Measurements from ENCODE around the gene ZNRD2.
A peak's percentile ranks its signal among the peaks of the same experiment; 100 is the strongest.

ZNRD2 gene

DNA sequence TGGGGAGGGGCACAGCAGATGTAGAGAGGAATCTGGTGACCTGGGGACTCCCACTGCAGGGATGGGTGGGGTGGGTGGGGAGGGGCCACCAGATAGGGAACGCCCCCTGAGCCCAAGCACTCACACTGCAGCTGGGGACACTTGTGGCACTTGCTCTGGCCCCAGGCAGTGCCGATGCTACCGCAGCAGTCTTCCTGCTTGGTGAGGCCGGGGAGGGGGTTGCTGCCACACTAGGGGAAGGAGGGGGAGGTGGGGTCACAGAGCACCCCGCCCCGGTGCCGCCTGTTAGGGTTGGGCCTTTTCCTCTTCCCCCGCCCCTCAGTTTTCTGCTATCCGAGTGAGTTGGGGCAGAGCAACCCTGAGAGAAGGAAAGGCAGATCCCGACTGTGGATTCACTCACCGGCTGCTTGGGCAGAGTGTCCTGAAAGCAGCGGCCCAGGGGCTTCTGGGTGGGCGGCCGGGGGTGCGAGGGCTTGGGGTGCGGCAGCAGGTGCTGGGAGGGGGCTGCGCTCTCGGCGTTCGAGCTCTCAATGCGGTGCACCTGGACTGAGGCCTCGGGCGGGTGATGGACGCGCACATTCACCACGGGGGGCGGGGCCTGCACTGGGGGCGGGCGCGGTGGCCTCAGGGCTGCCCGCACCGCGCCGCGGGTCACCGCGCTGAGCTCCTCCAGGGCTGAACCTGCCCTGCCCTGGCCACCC, 16.8 kb upstream of the ZNRD2 start:
- H3K9me3 ChIP-seq (ENCODE audit: control insufficient read depth, low read depth, low read length) = no peaks in the 10 kb centered on the region
- no peak overlapping the region for H3K9ac ChIP-seq (ENCODE audit: low read length)
- peaks cover 3% of the 10 kb centered on the region for H3K4me1 ChIP-seq (ENCODE audit: control insufficient read depth, low read depth, low read length)
- H3K27me3 ChIP-seq (ENCODE audit: control insufficient read depth, insufficient read depth, low read length) = peaks cover 73% of the 10 kb centered on the region
- no peaks in the 10 kb centered on the region for H3K36me3 ChIP-seq (ENCODE audit: control insufficient read depth, low read depth, low read length)
- peak overlapping the region; percentile 55 for H3K4me3 ChIP-seq (ENCODE audit: low read length)
- no peak overlapping the region for H3K27ac ChIP-seq (ENCODE audit: low read length)

DNA sequence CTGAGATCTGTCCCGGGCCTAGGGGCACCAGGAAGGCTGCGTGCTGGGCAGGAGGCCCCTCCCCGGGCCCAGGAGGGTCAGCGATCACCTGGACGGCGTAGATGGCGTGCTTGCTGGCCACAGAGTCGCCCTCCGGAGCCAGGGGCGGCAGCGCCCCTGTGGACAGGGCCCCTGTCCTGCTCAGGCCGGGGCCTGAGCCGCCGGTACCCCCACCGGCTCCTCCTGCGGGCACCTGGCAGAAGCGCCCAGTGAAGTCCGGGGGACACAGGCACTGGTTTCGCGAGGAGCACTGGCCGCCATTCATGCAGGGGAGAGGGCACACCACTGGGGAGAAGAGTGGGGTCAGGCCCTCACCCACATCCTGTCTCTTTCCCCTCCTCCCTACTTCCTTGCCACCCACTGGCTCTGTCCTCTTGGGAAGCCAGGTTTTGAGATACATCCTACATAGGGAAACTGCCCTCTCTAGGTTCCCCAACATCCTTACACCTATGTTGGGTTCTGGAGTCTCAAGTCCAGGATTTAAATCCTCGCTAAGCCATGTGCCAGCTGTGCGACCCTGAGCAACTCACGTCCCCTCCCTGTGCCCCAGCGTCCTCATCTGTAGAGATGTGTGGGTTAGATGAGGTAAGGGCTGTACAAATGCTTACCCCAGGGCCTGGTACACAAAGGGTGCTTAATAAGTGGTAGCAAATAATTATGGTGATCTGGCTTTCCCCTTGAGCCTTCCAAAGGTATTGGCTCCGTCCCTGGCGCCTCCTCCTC, 16.0 kb upstream of the ZNRD2 start:
- H3K9ac ChIP-seq (ENCODE audit: low read length) = no peak overlapping the region
- H3K27me3 ChIP-seq (ENCODE audit: control insufficient read depth, insufficient read depth, low read length) = peaks cover 71% of the 10 kb centered on the region
- no peak overlapping the region for H3K27ac ChIP-seq (ENCODE audit: low read length)
- peaks cover 9% of the 10 kb centered on the region for H3K4me1 ChIP-seq (ENCODE audit: control insufficient read depth, low read depth, low read length)
- no peaks in the 10 kb centered on the region for H3K9me3 ChIP-seq (ENCODE audit: control insufficient read depth, low read depth, low read length)
- no peaks in the 10 kb centered on the region for H3K36me3 ChIP-seq (ENCODE audit: control insufficient read depth, low read depth, low read length)
- H3K4me3 ChIP-seq (ENCODE audit: low read length) = peak overlapping the region; percentile 55

DNA sequence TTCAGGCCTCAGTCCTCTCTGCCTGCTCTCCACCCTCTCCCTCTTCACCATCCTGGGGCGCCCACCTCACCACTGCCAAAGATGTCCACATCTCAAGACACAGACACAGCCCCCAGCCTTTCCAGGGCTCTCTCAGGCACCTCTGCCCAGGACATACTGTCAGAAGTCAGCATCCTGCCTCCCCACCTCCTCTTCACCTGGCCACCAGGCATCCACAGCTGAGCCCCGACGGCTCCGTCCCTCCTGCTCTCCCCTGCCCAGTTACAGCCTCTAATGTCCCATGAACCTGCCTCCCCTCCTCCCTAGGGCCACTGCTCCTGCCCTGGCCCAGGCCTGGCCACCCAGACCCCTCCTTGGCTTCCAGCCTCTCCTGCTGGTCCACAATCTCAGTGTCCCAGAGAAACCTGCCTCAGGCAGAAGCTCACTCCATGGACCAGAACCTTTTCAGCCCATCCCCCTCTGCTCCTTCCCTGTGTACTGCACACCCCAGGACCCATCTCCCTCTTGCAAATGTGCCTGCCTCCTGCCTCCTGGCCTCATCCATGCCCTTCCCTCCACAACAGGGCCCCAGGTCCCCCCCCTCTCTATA, 15.3 kb upstream of the ZNRD2 start:
- Histone ChIP-seq H3K4me3 (ENCODE audit: low read length) (no peak overlapping the region), H3K4me1 (ENCODE audit: control insufficient read depth, low read depth, low read length) (peaks cover 11% of the 10 kb centered on the region), H3K9ac (ENCODE audit: low read length) (no peak overlapping the region), H3K36me3 (ENCODE audit: control insufficient read depth, low read depth, low read length) (no peaks in the 10 kb centered on the region), H3K27me3 (ENCODE audit: control insufficient read depth, insufficient read depth, low read length) (peaks cover 73% of the 10 kb centered on the region), H3K9me3 (ENCODE audit: control insufficient read depth, low read depth, low read length) (no peaks in the 10 kb centered on the region), H3K27ac (ENCODE audit: low read length) (no peak overlapping the region)

DNA sequence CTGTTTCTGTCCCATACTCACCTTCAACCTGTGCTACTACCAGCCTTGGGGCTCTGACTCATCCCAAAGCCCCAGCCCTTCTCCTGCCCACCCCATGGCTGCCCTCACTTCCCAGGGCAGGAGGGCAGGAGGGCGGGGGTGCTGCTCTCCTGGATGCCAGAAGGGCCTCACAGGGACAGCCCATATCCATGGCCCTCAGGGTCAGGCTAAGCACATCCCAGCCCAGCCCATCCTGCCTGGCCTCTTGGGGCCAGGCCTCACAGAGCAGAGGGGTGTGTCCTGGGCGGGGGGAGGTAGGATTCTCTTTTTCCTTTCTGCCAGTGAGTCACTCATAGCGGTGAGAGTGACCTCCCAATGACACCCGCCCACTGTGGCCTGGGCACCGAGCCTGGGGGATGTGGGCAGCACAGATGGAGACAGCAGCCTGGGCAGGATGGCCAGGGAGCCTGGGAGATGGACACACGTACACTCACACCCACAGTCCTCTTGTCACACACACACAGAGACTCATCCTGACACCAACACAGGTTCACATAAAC, 14.5 kb upstream of the ZNRD2 start:
- Histone ChIP-seq H3K9me3 (ENCODE audit: control insufficient read depth, low read depth, low read length) (no peaks in the 10 kb centered on the region), H3K27ac (ENCODE audit: low read length) (no peak overlapping the region), H3K4me3 (ENCODE audit: low read length) (no peak overlapping the region), H3K36me3 (ENCODE audit: control insufficient read depth, low read depth, low read length) (no peaks in the 10 kb centered on the region), H3K27me3 (ENCODE audit: control insufficient read depth, insufficient read depth, low read length) (peaks cover 73% of the 10 kb centered on the region), H3K4me1 (ENCODE audit: control insufficient read depth, low read depth, low read length) (peaks cover 15% of the 10 kb centered on the region), H3K9ac (ENCODE audit: low read length) (no peak overlapping the region)

DNA sequence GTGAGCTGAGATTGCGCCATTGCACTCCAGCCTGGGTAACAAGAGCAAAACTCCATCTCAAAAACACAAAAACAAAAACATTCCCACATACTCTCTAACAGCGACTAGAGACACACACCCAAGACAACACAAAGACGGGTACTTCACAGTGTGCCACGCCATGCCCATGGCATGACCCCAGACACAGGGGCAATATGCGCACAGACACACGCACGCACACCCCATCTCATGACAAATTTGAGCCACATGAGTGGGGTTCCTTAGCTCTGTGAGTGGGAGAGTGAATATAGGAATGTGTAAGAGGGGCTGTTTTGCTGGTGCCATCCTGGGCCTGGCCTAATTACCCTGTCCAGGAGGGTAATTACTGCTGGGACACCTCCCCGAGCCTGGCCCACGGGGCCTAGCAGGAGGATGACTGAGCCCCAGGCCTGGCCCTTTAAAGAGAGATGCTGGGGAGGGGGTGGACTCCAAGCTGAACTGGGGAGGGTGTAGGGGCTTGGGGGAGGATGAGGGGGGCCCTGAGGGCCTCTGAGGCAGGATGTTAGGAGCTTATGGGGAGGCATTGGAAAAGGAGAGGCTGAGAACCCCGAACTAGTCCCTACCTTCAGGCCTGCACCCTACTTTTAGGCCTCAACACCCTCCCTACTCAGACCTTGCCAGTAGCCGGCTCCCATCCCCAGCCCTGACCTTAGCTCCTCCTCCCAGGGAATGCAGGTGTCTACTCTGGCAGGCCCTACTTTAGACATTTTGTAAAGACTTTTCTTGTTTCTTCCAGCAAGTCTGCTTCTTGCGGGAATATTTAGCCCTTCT, 13.6 kb upstream of the ZNRD2 start:
- no peak overlapping the region for H3K4me3 ChIP-seq (ENCODE audit: low read length)
- H3K36me3 ChIP-seq (ENCODE audit: control insufficient read depth, low read depth, low read length) = no peaks in the 10 kb centered on the region
- H3K27me3 ChIP-seq (ENCODE audit: control insufficient read depth, insufficient read depth, low read length) = peaks cover 64% of the 10 kb centered on the region
- no peak overlapping the region for H3K9ac ChIP-seq (ENCODE audit: low read length)
- no peaks in the 10 kb centered on the region for H3K9me3 ChIP-seq (ENCODE audit: control insufficient read depth, low read depth, low read length)
- peaks cover 23% of the 10 kb centered on the region for H3K4me1 ChIP-seq (ENCODE audit: control insufficient read depth, low read depth, low read length)
- no peak overlapping the region for H3K27ac ChIP-seq (ENCODE audit: low read length)

DNA sequence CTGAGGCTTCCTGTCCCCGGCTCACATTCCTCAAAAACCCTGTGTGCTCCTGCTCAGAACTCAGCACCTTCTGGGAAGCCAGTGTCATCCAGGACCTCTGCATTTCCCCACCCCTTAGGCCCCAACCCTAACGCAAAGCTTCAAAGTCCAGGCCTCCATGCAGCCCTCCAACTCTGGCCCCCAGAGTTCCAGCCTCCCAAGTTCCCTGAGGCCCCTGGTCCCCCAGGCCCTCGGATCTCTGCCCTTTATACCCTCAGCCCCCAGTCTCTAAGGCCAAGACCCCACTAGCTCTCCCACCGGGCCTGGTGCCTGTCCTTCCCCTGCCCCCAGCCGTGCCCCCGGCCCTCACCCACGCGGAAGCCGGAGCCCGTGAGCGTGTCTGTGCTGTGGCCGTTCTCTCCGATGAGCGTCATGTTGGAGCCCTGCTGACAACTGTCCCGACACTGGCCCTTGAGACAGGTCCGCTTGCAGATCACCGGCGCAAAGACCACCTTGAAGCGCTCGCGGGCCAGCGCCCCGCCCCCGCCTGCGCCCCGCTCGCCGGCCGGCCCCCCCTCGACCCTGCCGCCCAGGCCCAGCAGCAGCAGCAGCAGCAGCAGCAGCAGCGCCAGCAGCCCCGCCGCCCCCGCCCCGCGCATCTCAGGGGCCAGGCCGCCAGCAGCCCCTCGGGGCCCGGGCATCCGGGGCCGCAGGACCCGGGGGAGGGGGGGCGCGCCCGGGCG, 12.8 kb upstream of the ZNRD2 start:
- H3K27ac ChIP-seq (ENCODE audit: low read length) = no peak overlapping the region

DNA sequence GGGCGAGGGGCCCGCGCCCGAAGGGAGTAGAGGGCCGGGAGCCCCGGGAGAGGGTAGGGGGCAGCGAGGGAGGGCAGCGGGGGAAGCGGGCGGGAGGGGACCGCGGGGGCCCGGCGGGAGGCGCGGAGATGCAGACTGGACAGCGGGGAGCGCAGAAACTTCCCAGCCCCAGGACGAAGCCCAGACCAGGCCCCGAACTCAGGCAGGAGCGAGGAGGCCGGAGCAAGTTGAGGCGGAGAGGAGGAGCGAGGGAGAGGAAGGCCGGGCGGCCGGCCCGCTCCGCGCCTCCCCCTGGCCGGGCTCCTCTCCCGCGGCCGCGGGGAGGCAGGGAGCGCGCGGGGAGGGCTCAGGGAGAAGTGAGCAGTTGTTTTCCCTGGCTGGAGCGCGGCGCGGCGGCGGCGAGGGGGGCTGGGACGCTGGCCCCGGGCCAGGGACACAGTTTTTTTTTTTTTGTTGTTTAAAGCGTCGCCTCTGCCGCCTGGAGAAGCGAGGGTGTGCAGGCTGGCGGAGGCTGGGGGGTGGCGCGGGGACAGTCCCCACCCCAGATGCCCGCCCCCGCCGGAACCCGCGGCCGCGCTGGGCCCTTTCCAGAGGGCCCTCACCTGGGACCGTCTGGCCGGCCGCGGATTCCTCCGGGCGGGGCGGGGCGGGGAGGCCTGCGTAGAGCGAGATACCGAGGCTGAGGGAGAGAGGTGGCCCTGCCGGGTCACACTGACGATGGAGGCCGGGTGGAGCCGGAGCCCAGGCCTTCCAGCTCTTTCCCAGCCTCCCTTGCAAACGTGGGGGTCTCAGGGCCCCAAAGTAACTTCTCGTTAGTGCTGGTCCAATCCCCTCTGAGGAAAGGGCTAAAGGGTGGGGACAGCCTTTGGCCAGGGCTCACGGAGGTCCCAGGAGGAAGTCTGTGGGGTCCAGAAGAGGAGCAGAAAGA, 12.0 kb upstream of the ZNRD2 start, which contains the start of gene LTBP3:
LTBP3 (minus strand) TSS at position 358 of the 928 bp plus-strand sequence. CDS start 400 bp downstream, outside the sequence.
- H3K36me3 ChIP-seq (ENCODE audit: control insufficient read depth, low read depth, low read length) = no peaks in the 10 kb centered on the region
- H3K4me3 ChIP-seq (ENCODE audit: low read length) = peak within 1 kb of the TSS; percentile 55
- no peaks in the 10 kb centered on the region for H3K9me3 ChIP-seq (ENCODE audit: control insufficient read depth, low read depth, low read length)
- H3K4me1 ChIP-seq (ENCODE audit: control insufficient read depth, low read depth, low read length) = peaks cover 23% of the 10 kb centered on the region
- peaks cover 54% of the 10 kb centered on the region for H3K27me3 ChIP-seq (ENCODE audit: control insufficient read depth, insufficient read depth, low read length)
- H3K9ac ChIP-seq (ENCODE audit: low read length) = no peak within 1 kb of the TSS
- H3K27ac ChIP-seq (ENCODE audit: low read length) = no peak within 1 kb of the TSS

More for the DNA sequence above, 12.8 kb upstream of the ZNRD2 start:
- peak overlapping the region; percentile 55 for H3K4me3 ChIP-seq (ENCODE audit: low read length)
- H3K36me3 ChIP-seq (ENCODE audit: control insufficient read depth, low read depth, low read length) = no peaks in the 10 kb centered on the region
- no peaks in the 10 kb centered on the region for H3K9me3 ChIP-seq (ENCODE audit: control insufficient read depth, low read depth, low read length)
- H3K4me1 ChIP-seq (ENCODE audit: control insufficient read depth, low read depth, low read length) = peaks cover 23% of the 10 kb centered on the region
- peaks cover 56% of the 10 kb centered on the region for H3K27me3 ChIP-seq (ENCODE audit: control insufficient read depth, insufficient read depth, low read length)
- H3K9ac ChIP-seq (ENCODE audit: low read length) = no peak overlapping the region

DNA sequence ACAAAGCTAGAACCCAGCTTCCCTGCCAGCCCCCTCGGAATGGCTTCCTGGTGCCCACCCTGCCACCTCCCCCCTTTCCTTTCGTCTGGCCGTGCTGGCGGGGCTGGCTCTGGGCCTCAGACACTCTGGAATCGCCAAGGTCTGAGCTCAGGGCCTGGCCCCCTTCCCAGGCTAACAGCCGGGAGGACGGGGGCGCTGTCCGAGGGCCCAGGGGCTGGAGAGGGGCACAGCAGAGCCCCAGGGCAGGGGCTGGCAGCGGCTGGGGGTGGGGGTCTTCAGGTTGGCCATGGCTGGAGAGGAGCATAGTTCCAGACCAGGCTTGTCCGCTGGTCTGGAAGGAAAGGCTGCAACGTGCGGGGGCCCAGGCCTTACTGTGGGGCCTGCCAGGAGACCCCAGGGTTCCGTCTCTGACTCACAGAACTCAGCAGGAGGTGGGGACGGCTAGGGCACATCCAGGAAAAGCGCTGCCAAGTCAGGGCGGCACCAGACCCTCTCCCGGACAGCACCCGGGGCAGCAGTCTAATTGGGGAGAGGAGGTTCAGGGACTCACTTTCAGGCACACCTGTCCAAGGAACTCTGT, 11.3 kb upstream of the ZNRD2 start:
- H3K27me3 ChIP-seq (ENCODE audit: control insufficient read depth, insufficient read depth, low read length) = peaks cover 51% of the 10 kb centered on the region
- peak overlapping the region; percentile 55 for H3K4me3 ChIP-seq (ENCODE audit: low read length)
- H3K4me1 ChIP-seq (ENCODE audit: control insufficient read depth, low read depth, low read length) = peaks cover 23% of the 10 kb centered on the region
- H3K36me3 ChIP-seq (ENCODE audit: control insufficient read depth, low read depth, low read length) = no peaks in the 10 kb centered on the region
- no peak overlapping the region for H3K9ac ChIP-seq (ENCODE audit: low read length)
- H3K27ac ChIP-seq (ENCODE audit: low read length) = no peak overlapping the region
- H3K9me3 ChIP-seq (ENCODE audit: control insufficient read depth, low read depth, low read length) = no peaks in the 10 kb centered on the region

DNA sequence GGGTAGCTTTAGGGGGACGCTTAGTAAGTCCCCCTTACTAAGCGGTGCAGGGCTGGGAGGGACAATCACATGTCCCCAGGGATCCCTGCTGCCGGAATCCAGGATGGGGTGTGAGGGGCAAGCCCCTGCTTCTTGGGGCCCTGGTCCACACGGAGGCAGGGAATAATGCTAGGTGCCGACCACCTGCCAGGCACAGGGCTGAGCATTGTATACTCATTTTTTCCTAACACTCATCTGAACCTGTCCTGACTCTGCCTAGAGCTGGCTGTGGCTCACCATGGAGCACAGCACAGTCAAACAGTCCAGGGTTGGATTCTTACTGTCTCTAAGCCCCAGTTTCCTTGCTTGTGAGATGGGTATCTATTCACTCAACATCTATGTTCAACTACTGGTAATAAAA, 10.7 kb upstream of the ZNRD2 start:
- Histone ChIP-seq H3K27ac (ENCODE audit: low read length) (no peak overlapping the region), H3K4me1 (ENCODE audit: control insufficient read depth, low read depth, low read length) (peaks cover 23% of the 10 kb centered on the region), H3K9ac (ENCODE audit: low read length) (no peak overlapping the region)

More for the DNA sequence above, 10.7 kb upstream of the ZNRD2 start:
- no peak overlapping the region for H3K4me3 ChIP-seq (ENCODE audit: low read length)
- H3K27me3 ChIP-seq (ENCODE audit: control insufficient read depth, insufficient read depth, low read length) = peaks cover 46% of the 10 kb centered on the region
- no peaks in the 10 kb centered on the region for H3K9me3 ChIP-seq (ENCODE audit: control insufficient read depth, low read depth, low read length)
- H3K36me3 ChIP-seq (ENCODE audit: control insufficient read depth, low read depth, low read length) = no peaks in the 10 kb centered on the region
